H1 (cell line): ENCODE data around the gene SYT17. TPM values are rescaled to one million over a fixed set of nuclear protein-coding genes. Genes with fewer than 3 reads are reported as not detected.

Experiments
- CTCF ChIA-PET: fragments of 300-600 bp; sonication (Branson Sonifier 250); formaldehyde crosslinking; loops from one replicate; lab custom pipeline; 2021; ENCODE audit not compliant: partially characterized antibody; lab: Charles Lee
- POLR2A ChIA-PET: fragments of 300-600 bp; sonication (Branson Sonifier 250); formaldehyde crosslinking; loops from one replicate; lab custom pipeline; 2021; ENCODE audit warnings: inconsistent platforms; ENCODE audit not compliant: partially characterized antibody; lab: Charles Lee
- DNase-seq, 2 experiments: peaks; one replicate each; pipeline versions ENCODE4 v3.0.0 to v3.0.0-alpha.2; 2010 to 2022; ENCODE audit warnings: low spot score in 2 of 2, low read depth in 1 of 2, mixed read lengths in 1 of 2
- FAIRE-seq: peaks from 2 replicates; lab custom pipeline; 2011; peaks lifted over from hg19 to GRCh38; lab: Jason Lieb, UNC
- H2AFZ ChIP-seq: 2 replicates; pipeline ENCODE4 v1.8.1; 2012; ENCODE audit warnings: low read length, inconsistent platforms
- H2AK5ac ChIP-seq: 2 replicates; pipeline ENCODE4 v1.6.1; 2013; ENCODE audit warnings: low read depth, low read length
- H2BK120ac ChIP-seq: replicated peaks from 2 replicates; pipeline ENCODE3; 2013; ENCODE audit warnings: low read depth, low read length, inconsistent platforms
- H2BK12ac ChIP-seq: 2 replicates; pipeline ENCODE4 v1.6.1; 2013; ENCODE audit warnings: low read depth, low read length
- H2BK15ac ChIP-seq: 2 replicates; pipeline ENCODE4 v1.6.1; 2013; ENCODE audit warnings: low read length
- H2BK20ac ChIP-seq: 2 replicates; pipeline ENCODE4 v1.6.1; 2013; ENCODE audit warnings: low read length
- H2BK5ac ChIP-seq: 2 replicates; pipeline ENCODE4 v1.6.1; 2013; ENCODE audit warnings: low read depth, low read length
- H3K14ac ChIP-seq: 2 replicates; pipeline ENCODE4 v1.6.1; 2013; ENCODE audit warnings: inconsistent platforms; ENCODE audit not compliant: insufficient read length
- H3K18ac ChIP-seq: 2 replicates; pipeline ENCODE4 v1.6.1; 2013; ENCODE audit warnings: low read length; ENCODE audit errors: extremely low read depth
- H3K23ac ChIP-seq: 2 replicates; pipeline ENCODE4 v1.6.1; 2013; ENCODE audit warnings: inconsistent platforms; ENCODE audit not compliant: insufficient read length
- H3K23me2 ChIP-seq: 2 replicates; pipeline ENCODE4 v1.6.1; 2013; ENCODE audit warnings: low read depth, low read length
- H3K27ac ChIP-seq: 2 replicates; pipeline ENCODE4 v1.6.1; 2011; ENCODE audit warnings: low read depth, low read length, inconsistent platforms
- H3K27me3 ChIP-seq, 4 experiments: replicated peaks in 1 of 4; 1 replicate in 1 of 4; 2 replicates in 3 of 4; pipeline versions ENCODE4 v1.6.1 to v1.8.1; 2011 to 2013; ENCODE audit warnings: low read length in 3 of 4, mild to moderate bottlenecking in 3 of 4, inconsistent platforms in 2 of 4, mixed read lengths in 2 of 4, moderate library complexity in 1 of 4; ENCODE audit not compliant: control insufficient read depth in 3 of 4, insufficient read depth in 3 of 4; ENCODE audit errors: extremely low read depth in 1 of 4
- H3K36me3 ChIP-seq, 4 experiments: 2 replicates each; pipeline versions ENCODE4 v1.6.1 to v1.8.1; 2011 to 2013; ENCODE audit warnings: mild to moderate bottlenecking in 4 of 4, low read length in 3 of 4, moderate library complexity in 2 of 4, control low read depth in 1 of 4, inconsistent platforms in 1 of 4; ENCODE audit not compliant: insufficient read depth in 4 of 4, control insufficient read depth in 2 of 4
- H3K4ac ChIP-seq: replicated peaks from 2 replicates; pipeline ENCODE3; 2013; ENCODE audit warnings: low read length, low read depth, mixed read lengths, inconsistent platforms; ENCODE audit not compliant: insufficient read length
- H3K4me1 ChIP-seq, 4 experiments: replicated peaks in 1 of 4; 1 replicate in 1 of 4; 2 replicates in 3 of 4; pipeline versions ENCODE4 v1.6.1 to v1.8.1; 2011 to 2013; ENCODE audit warnings: low read length in 3 of 4, inconsistent platforms in 2 of 4, mixed read lengths in 1 of 4; ENCODE audit not compliant: insufficient read depth in 4 of 4, control insufficient read depth in 3 of 4
- H3K4me2 ChIP-seq, 2 experiments: 2 replicates each; pipeline versions ENCODE4 v1.6.1 to v1.8.1; 2011 to 2013; ENCODE audit warnings: low read depth in 2 of 2, low read length in 2 of 2, control low read depth in 1 of 2, inconsistent platforms in 1 of 2, mild to moderate bottlenecking in 1 of 2; ENCODE audit not compliant: insufficient read depth in 1 of 2
- H3K4me3 ChIP-seq, 4 experiments: fragments of 200-600, 300-600 bp in 1 of 4; sonication (generic), shearing (Covaris generic), sonication (Bioruptor Twin) in 1 of 4; 2 replicates each; pipeline versions ENCODE4 v1.5.1 to v1.8.1; 2011 to 2016; ENCODE audit warnings: low read length in 4 of 4, low read depth in 3 of 4, control low read depth in 2 of 4, inconsistent platforms in 2 of 4, mild to moderate bottlenecking in 2 of 4, mixed read lengths in 1 of 4, moderate library complexity in 1 of 4; ENCODE audit not compliant: insufficient read depth in 2 of 4; ENCODE audit errors: extremely low read depth in 1 of 4
- H3K56ac ChIP-seq: replicated peaks from 2 replicates; pipeline ENCODE3; 2013; ENCODE audit warnings: low read depth, mild to moderate bottlenecking, mixed read lengths, low read length, inconsistent platforms; ENCODE audit not compliant: insufficient read length
- H3K79me1 ChIP-seq: 2 replicates; pipeline ENCODE4 v1.6.1; 2013; ENCODE audit warnings: low read depth, low read length, control low read depth
- H3K79me2 ChIP-seq, 2 experiments: 2 replicates each; pipeline versions ENCODE4 v1.6.1 to v1.8.1; 2012 to 2013; ENCODE audit warnings: low read length in 2 of 2, mild to moderate bottlenecking in 2 of 2, inconsistent platforms in 1 of 2; ENCODE audit not compliant: insufficient read depth in 2 of 2, control insufficient read depth in 1 of 2
- H3K9ac ChIP-seq, 4 experiments: replicated peaks in 1 of 4; 1 replicate in 1 of 4; 2 replicates in 3 of 4; pipeline versions ENCODE4 v1.6.1 to v1.8.1; 2011 to 2013; ENCODE audit warnings: low read depth in 3 of 4, low read length in 3 of 4, control low read depth in 2 of 4, mild to moderate bottlenecking in 2 of 4, moderate library complexity in 2 of 4, inconsistent platforms in 1 of 4; ENCODE audit errors: extremely low read depth in 1 of 4
- H3K9me3 ChIP-seq, 2 experiments: 2 replicates each; pipeline versions ENCODE4 v1.6.1 to v1.8.1; 2012 to 2013; ENCODE audit warnings: mild to moderate bottlenecking in 2 of 2, moderate library complexity in 2 of 2, control low read depth in 1 of 2, inconsistent platforms in 1 of 2, low read depth in 1 of 2, low read length in 1 of 2, mixed read lengths in 1 of 2; ENCODE audit not compliant: insufficient read depth in 2 of 2
- H4K20me1 ChIP-seq, 2 experiments: replicated peaks in 1 of 2; 2 replicates each; pipeline versions ENCODE3 to v1.8.1; 2011 to 2013; ENCODE audit warnings: inconsistent platforms in 2 of 2, low read length in 2 of 2, mild to moderate bottlenecking in 1 of 2; ENCODE audit not compliant: insufficient read depth in 2 of 2, control insufficient read depth in 1 of 2
- H4K5ac ChIP-seq: 2 replicates; pipeline ENCODE4 v1.6.1; 2013; ENCODE audit warnings: low read length, low read depth, mixed read lengths, inconsistent platforms; ENCODE audit not compliant: insufficient read length
- H4K8ac ChIP-seq: 2 replicates; pipeline ENCODE4 v1.8.0; 2013; ENCODE audit warnings: mild to moderate bottlenecking, moderate library complexity, low read length, inconsistent platforms; ENCODE audit not compliant: insufficient read depth; ENCODE audit errors: extremely low read depth
- H4K91ac ChIP-seq: replicated peaks from 2 replicates; pipeline ENCODE3; 2013; ENCODE audit warnings: low read length, mixed read lengths, inconsistent platforms; ENCODE audit not compliant: insufficient read length
- RAD21 ChIP-seq, 2 experiments: IDR thresholded peaks in 1 of 2; conservative IDR thresholded peaks in 1 of 2; 2 replicates each; pipeline ENCODE4 v1.6.1; 2011; ENCODE audit warnings: low read depth in 2 of 2, low read length in 2 of 2, improper control_type of control experiment in 1 of 2, inconsistent platforms in 1 of 2, mild to moderate bottlenecking in 1 of 2, moderate library complexity in 1 of 2
- TEAD4 ChIP-seq: IDR thresholded peaks from 2 replicates; pipeline ENCODE4 v1.6.1; 2012; ENCODE audit warnings: low read depth, low read length, inconsistent platforms, mixed read lengths
- WGBS, 2 experiments: shearing (Covaris generic) in 1 of 2; methylation state at CpG; one replicate each; pipeline versions ENCODE4 v1.1.6 to v1.1.7; 2013 to 2015; ENCODE audit warnings: low lambda C conversion rate in 2 of 2, mixed read lengths in 2 of 2, inconsistent platforms in 1 of 2, low coverage in 1 of 2, missing lambda C conversion rate in 1 of 2; ENCODE audit not compliant: insufficient replicate concordance in 2 of 2, insufficient coverage in 1 of 2, insufficient read length in 1 of 2; ENCODE audit errors: extremely low coverage in 1 of 2, missing lambda C conversion rate in 1 of 2; 5-methylcytosine and 5-hydroxymethylcytosine counted together
- polyA plus RNA-seq, 7 experiments: library from polyadenylated mRNA; depleted of rRNA in 3 of 7; stranded (reverse) in 5 of 7; unstranded in 2 of 7; fragments of >200 nt in 5 of 7; fragments of 200-250 nt in 2 of 7; gene quantifications; 1 replicate in 5 of 7; 2 replicates in 1 of 7; 4 replicates in 1 of 7; pipeline versions ENCODE4 v1.2.1 to v1.2.3, GENCODE V29; 2011 to 2013; ENCODE audit warnings: missing spikeins in 2 of 7, mixed read lengths in 2 of 7
- total RNA-seq: library from RNA; stranded (reverse); fragmentation: NEBNext Ultra II Directional; extraction: Animal tissue kit (Norgen Biotek cat#: 25700); gene quantifications from 2 replicates; pipeline ENCODE4 v1.2.1, GENCODE V29; 2021
- TF ChIP-seq, protein P1 (sequence below): IDR thresholded peaks from 2 replicates; pipeline ENCODE4 v1.6.1; 2012; ENCODE audit warnings: low read length, inconsistent platforms

Gene SYT17
- total and polyA plus RNA-seq, 2 of the 8 experiments (the other 6 are each of a cell fraction or from before 2014, with no cell fraction given), result 5.8 to 18.1 TPM

GRCh38 chr16:19227643-19228042 is 59.6 kb downstream of the SYT17 start:
- Histone ChIP-seq H2AFZ (no peak overlapping the region), H3K14ac (no peak overlapping the region), H3K9me3 (peaks cover 3% of the 10 kb centered on the region in 2 experiments; a peak in 2 of 4 replicates), H4K5ac (no peak overlapping the region), H3K79me2 (no peaks in the 10 kb centered on the region), H2AK5ac (no peak overlapping the region), H4K8ac (no peak overlapping the region), H2BK5ac (no peak overlapping the region), H3K4me2 (no peak overlapping the region), H4K91ac (no peak overlapping the region), H2BK15ac (no peak overlapping the region), H3K4me3 (no peak overlapping the region), H3K27me3 (no peaks in the 10 kb centered on the region), H3K4ac (no peak overlapping the region), H3K23me2 (peaks cover 2% of the 10 kb centered on the region; the same call in 1 of the 2 replicates), H3K56ac (no peak overlapping the region), H3K18ac (no peak overlapping the region), H2BK120ac (no peak overlapping the region), H2BK12ac (no peak overlapping the region), H3K4me1 (peaks cover 0 to 4% (median 0%) of the 10 kb centered on the region in 4 experiments; a peak in 3 of 7 replicates), H3K36me3 (peaks cover 0 to 10% (median 0%) of the 10 kb centered on the region in 4 experiments; a peak in 4 of 8 replicates), H3K27ac (no peak overlapping the region), H3K23ac (no peak overlapping the region), H3K9ac (no peak overlapping the region), H3K79me1 (no peaks in the 10 kb centered on the region), H4K20me1 (no peaks in the 10 kb centered on the region), H2BK20ac (no peak overlapping the region)
- FAIRE-seq (no peak), DNase-seq (no peak)
- TF ChIP-seq, protein P1, sequence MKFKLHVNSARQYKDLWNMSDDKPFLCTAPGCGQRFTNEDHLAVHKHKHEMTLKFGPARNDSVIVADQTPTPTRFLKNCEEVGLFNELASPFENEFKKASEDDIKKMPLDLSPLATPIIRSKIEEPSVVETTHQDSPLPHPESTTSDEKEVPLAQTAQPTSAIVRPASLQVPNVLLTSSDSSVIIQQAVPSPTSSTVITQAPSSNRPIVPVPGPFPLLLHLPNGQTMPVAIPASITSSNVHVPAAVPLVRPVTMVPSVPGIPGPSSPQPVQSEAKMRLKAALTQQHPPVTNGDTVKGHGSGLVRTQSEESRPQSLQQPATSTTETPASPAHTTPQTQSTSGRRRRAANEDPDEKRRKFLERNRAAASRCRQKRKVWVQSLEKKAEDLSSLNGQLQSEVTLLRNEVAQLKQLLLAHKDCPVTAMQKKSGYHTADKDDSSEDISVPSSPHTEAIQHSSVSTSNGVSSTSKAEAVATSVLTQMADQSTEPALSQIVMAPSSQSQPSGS, result no peak
- TF ChIP-seq TEAD4 (peak; percentile 81), RAD21 (IDR thresholded peaks at IDR 0.05 in 1 of 2, conservative IDR thresholded peaks at IDR 0.05 in 1 of 2; ENCODE audit: low read depth in 2 of 2, low read length in 2 of 2) (no peak)
- ChIA-PET CTCF (interaction anchor here (1.2 to 1.5 kb wide), 2 partner anchors 12 to 48 kb away, joined by 3 to 5 read pairs; no protein-coding TSS in a partner anchor), POLR2A (interaction anchor here (1.2 to 1.6 kb wide), 2 partner anchors 11 to 328 kb away, joined by 3 read pairs; partner anchors contain the start of gene VPS35L)
- 60% methylated on average over 2 of the region's 2 CpGs; no CpG with 5 or more reads in 1 of the 2 experiments for WGBS, 2 experiments
